ENCODE results near the gene RPS28.

DNA sequence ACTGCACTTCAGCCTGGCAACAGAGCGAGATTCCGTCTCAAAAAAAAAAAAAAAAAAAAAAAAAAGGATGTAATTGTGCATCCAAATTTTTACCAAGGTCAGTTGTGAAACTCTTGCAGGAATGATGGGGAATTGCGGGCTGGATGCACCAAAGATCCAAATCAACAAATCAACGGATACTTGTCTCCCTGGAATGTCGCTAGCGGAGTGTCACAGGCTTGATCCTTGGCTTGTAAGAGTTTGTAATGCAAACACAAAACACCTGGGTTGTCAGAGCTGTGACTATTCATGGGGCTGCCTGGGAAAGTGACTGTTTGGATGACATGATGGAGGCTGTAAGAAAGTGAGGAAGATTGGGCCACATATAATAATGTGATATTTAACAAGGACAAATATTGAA is 17.5 kb downstream of the RPS28 start:
- no peak for TF ChIP-seq EP300 (IDR thresholded peaks at IDR 0.05)
- TF ChIP-seq, protein P1, sequence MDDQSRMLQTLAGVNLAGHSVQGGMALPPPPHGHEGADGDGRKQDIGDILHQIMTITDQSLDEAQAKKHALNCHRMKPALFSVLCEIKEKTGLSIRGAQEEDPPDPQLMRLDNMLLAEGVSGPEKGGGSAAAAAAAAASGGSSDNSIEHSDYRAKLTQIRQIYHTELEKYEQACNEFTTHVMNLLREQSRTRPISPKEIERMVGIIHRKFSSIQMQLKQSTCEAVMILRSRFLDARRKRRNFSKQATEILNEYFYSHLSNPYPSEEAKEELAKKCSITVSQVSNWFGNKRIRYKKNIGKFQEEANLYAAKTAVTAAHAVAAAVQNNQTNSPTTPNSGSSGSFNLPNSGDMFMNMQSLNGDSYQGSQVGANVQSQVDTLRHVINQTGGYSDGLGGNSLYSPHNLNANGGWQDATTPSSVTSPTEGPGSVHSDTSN (IDR thresholded peaks at IDR 0.05) = no peak
- TF ChIP-seq, protein P2, sequence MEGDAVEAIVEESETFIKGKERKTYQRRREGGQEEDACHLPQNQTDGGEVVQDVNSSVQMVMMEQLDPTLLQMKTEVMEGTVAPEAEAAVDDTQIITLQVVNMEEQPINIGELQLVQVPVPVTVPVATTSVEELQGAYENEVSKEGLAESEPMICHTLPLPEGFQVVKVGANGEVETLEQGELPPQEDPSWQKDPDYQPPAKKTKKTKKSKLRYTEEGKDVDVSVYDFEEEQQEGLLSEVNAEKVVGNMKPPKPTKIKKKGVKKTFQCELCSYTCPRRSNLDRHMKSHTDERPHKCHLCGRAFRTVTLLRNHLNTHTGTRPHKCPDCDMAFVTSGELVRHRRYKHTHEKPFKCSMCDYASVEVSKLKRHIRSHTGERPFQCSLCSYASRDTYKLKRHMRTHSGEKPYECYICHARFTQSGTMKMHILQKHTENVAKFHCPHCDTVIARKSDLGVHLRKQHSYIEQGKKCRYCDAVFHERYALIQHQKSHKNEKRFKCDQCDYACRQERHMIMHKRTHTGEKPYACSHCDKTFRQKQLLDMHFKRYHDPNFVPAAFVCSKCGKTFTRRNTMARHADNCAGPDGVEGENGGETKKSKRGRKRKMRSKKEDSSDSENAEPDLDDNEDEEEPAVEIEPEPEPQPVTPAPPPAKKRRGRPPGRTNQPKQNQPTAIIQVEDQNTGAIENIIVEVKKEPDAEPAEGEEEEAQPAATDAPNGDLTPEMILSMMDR (IDR thresholded peaks at IDR 0.05) = no peak
- TF ChIP-seq POLR2A (IDR thresholded peaks at IDR 0.05; ENCODE audit: low read length) = no peak
- no peak for TF ChIP-seq NR3C1 (IDR thresholded peaks at IDR 0.05)
- TF ChIP-seq SREBF2 (IDR thresholded peaks at IDR 0.05) = no peak
- TF ChIP-seq SMC3 (IDR thresholded peaks at IDR 0.05) = no peak
- no peak for TF ChIP-seq KDM1A (IDR thresholded peaks at IDR 0.05; ENCODE audit: low read depth)
- no peak for TF ChIP-seq RFX5 (IDR thresholded peaks at IDR 0.05)
- no peak for TF ChIP-seq MYC (IDR thresholded peaks at IDR 0.05; ENCODE audit: borderline replicate concordance, low read length)

All from A549 (cell line).